Adrenal gland (tissue), 12 donors: ENCODE results near the gene NAPB. TPM values are rescaled to one million over a fixed set of nuclear protein-coding genes. Genes with fewer than 3 reads are reported as not detected.
A peak's percentile ranks its signal among the peaks of the same experiment; 100 is the strongest.

Experiments used
- DNase-seq, 7 donors: peaks; one replicate each; pipeline ENCODE4 v3.0.0-alpha.2; 2019 to 2020
- H3K27ac ChIP-seq, 5 donors: fragments of 200-600 bp; sonication (generic) in 4 of 5; 1 replicate in 3 of 5; 2 replicates in 2 of 5; pipeline versions ENCODE4 v1.5.1 to v1.8.0; 2016 to 2020; ENCODE audit warnings: mild to moderate bottlenecking in 1 of 5
- H3K27me3 ChIP-seq: fragments of 200-600 bp; 2 replicates; pipeline ENCODE4 v1.8.0; 2021
- H3K36me3 ChIP-seq, 2 donors: fragments of 200-600 bp; replicated peaks in 1 of 2; 1 replicate in 1 of 2; 2 replicates in 1 of 2; pipeline versions ENCODE4 v1.5.1 to v1.8.0; 2018 to 2022
- H3K4me1 ChIP-seq, 2 donors: fragments of 200-600 bp; replicated peaks in 1 of 2; 1 replicate in 1 of 2; 2 replicates in 1 of 2; pipeline versions ENCODE4 v1.5.1 to v1.8.0; 2018 to 2021
- H3K4me3 ChIP-seq, 4 donors: fragments of 200-600 bp; sonication (generic) in 3 of 4; one replicate each; pipeline ENCODE4 v1.5.1; 2016 to 2018
- H3K9me3 ChIP-seq, 3 donors: fragments of 200-600 bp; sonication (generic) in 1 of 3; replicated peaks in 1 of 3; 1 replicate in 2 of 3; 2 replicates in 1 of 3; pipeline versions ENCODE4 v1.5.1 to v1.8.0; 2016 to 2021
- CTCF ChIP-seq, 6 experiments: fragments of 450-650 bp in 4 of 6; fragments of 200-600 bp in 2 of 6; sonication (generic) in 1 of 6; IDR thresholded peaks; 1 replicate in 5 of 6; 2 replicates in 1 of 6; pipeline versions ENCODE4 v1.5.1 to v1.8.0; 2016 to 2021; ENCODE audit warnings: antibody characterized with exemption in 6 of 6, mild to moderate bottlenecking in 2 of 6, moderate library complexity in 1 of 6
- POLR2A ChIP-seq, 2 donors: fragments of 450-650 bp; IDR thresholded peaks; one replicate each; pipeline ENCODE4 v1.6.1; 2017; ENCODE audit warnings: antibody characterized with exemption in 2 of 2, mild to moderate bottlenecking in 2 of 2, moderate library complexity in 1 of 2
- WGBS, 4 donors: extraction: QIAGEN DNeasy Blood & Tissue Kit in 2 of 4; methylation state at CpG; one replicate each; pipeline versions ENCODE4 v1.1.5 to v1.1.7; 2013 to 2017; 5-methylcytosine and 5-hydroxymethylcytosine counted together
- intact Hi-C, 2 donors: fragments of 100-400 bp; cut with DNase I; formaldehyde crosslinking; loops; one replicate each; pipeline versions ENCODE4 v1.14.1 to v1.15.0; 2022 to 2023
- polyA plus RNA-seq, 3 donors: library from polyadenylated mRNA; stranded (reverse); fragments of 200-250 nt in 2 of 3; fragments of 350-450 nt in 1 of 3; fragmentation: Illumina TruSeq in 1 of 3; extraction: RNeasy Lipid Tissue Mini Kit (QIAGEN cat#74804) in 1 of 3; gene quantifications; one replicate each; pipeline ENCODE4 v1.2.3, GENCODE V29; 2013 to 2014
- total RNA-seq, 9 donors: library from RNA; depleted of rRNA in 4 of 9; stranded (reverse); fragments of >200 nt in 4 of 9; fragments of 120-200 nt in 1 of 9; fragmentation: NEBNext Ultra II Directional in 1 of 9; extraction: Animal tissue kit (Norgen Biotek cat#: 25700) in 1 of 9; gene quantifications; one replicate each; pipeline versions ENCODE4 v1.1.0 to v1.2.4, GENCODE V29; 2013 to 2023
- donor health status: healthy with polysubstance abuse.
- donor health status: Bipolar disorder and iron deficiency.
- donor health status: DM: yes; HTN: yes; CAD: no.
- donor health status: DM: no; HTN: no; CAD: no.
- donor health status: DM: no; HTN: no; CAD: no.
- donor health status: DM: yes; HTN: yes; CAD: no.

Gene NAPB
- total and polyA plus RNA-seq, 12 donors: 11.8 to 27.5 (median 20.2) TPM

DNA sequence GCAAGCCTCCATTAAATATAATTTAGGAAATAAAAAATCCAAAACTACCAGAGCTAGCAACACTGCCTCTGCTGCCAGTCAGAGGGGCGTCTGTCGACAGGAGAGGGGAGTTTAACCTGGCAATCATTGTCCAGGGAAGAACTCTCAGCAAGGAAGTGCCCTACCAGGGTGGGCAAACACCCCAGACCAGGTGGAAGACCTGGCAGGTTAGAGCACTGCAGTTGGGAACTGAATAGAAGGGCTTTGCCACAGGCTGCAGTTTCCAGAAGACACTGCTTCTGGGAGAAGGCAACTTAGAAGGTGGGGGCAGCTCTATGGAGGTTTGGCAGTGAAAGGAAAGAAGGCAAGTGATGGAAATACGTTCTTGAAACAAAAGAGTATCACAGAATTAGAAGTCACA lies 11.5 kb downstream of the NAPB start:
- no peak for DNase-seq
- Histone ChIP-seq H3K4me3 (no peak overlapping the region), H3K27me3 (no peaks in the 10 kb centered on the region), H3K4me1 (peaks cover 44 to 79% of the 10 kb centered on the region in 2 donors), H3K36me3 (no peaks in the 10 kb centered on the region), H3K9me3 (no peaks in the 10 kb centered on the region), H3K27ac (peak overlapping the region in 2 of 5 donors; percentile 60)
- no peak for TF ChIP-seq CTCF (IDR thresholded peaks at IDR 0.05)
- TF ChIP-seq POLR2A (IDR thresholded peaks at IDR 0.05): no peak
- 79 to 90% (median 88%) methylated on average over 3 of the region's 3 CpGs for WGBS, 4 donors
- intact Hi-C loops: no loop called here

DNA sequence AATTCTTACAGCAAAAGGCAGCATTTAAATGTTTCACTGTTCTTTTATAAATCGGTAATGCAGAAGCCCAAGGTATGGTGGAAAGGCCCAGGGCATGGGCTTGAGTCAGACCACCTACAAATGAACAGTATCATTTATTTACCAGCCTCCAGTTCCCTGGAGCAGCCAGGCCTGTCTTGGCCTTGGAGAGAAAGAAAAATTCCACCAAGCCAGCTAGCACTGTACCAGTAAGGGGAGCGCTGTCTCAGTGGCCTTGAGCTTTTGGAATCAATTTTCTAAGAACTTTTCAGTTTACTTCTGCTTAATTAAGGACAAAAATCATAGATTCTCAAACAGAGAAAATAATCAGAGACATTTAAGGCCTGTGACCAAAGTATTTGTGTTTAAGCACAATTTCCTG lies 12.3 kb downstream of the NAPB start:
- no peaks in the 10 kb centered on the region for H3K27me3 ChIP-seq
- H3K36me3 ChIP-seq: no peaks in the 10 kb centered on the region
- H3K9me3 ChIP-seq: no peaks in the 10 kb centered on the region
- DNase-seq: peak in 3 of 7 donors; percentile 47 to 53 (median 47)
- no peak overlapping the region for H3K4me3 ChIP-seq
- WGBS, 4 donors: 51 to 66% (median 60%) methylated on average over 2 of the region's 2 CpGs
- intact Hi-C loops: no loop called here
- peak overlapping the region in 3 of 5 donors; percentile 28 to 60 (median 60) for H3K27ac ChIP-seq
- peaks cover 50 to 85% of the 10 kb centered on the region in 2 donors for H3K4me1 ChIP-seq
- TF ChIP-seq POLR2A (IDR thresholded peaks at IDR 0.05) (no peak), CTCF (IDR thresholded peaks at IDR 0.05) (no peak)

DNA sequence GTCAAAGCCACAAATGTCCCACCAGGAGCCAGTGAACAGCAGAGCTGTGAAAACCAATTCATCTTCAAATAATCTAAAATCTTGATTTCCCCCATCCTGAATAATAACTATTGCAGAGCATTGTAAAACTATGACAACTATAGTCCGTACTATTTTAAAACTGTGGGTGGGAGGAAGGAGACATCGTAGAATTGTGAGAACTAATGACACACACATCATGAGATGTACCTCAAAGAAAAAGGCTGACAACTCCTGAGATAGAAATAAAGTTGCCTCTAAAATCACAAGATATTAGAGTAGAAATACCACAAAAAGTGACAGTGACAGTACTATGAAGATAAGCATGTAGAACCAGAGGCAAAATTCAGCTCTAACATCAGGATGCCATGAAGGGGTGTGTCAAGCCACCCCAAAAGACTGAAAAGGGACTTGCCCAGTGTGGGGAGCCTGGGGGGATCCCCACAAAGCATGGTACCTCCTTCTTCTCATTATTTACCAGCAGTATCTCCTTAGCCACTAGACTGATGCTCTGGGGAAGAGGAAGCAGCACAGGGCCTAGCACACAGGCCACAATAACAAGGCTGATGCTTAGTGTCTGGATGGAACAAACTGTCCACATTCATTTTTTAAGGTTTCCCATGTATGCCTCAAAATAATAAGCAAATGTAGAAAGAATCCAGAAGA lies 13.4 kb downstream of the NAPB start:
- peaks cover 50 to 88% of the 10 kb centered on the region in 2 donors for H3K4me1 ChIP-seq
- no peak overlapping the region for H3K4me3 ChIP-seq
- H3K9me3 ChIP-seq: no peaks in the 10 kb centered on the region
- H3K27ac ChIP-seq: peak overlapping the region in 3 of 5 donors; percentile 51 to 60 (median 60)
- TF ChIP-seq POLR2A (IDR thresholded peaks at IDR 0.05): no peak
- TF ChIP-seq CTCF (IDR thresholded peaks at IDR 0.05): no peak
- 53 to 75% (median 68%) methylated on average over 2 of the region's 2 CpGs for WGBS, 4 donors
- intact Hi-C loops: no loop called here
- DNase-seq: no peak
- H3K36me3 ChIP-seq: no peaks in the 10 kb centered on the region
- no peaks in the 10 kb centered on the region for H3K27me3 ChIP-seq

- H3K4me1 ChIP-seq: peaks cover 43 to 79% of the 10 kb centered on the region in 2 donors
- WGBS, 4 donors: 85 to 96% (median 92%) methylated on average over 1 of the region's 1 CpG
- DNase-seq: no peak
- H3K27ac ChIP-seq: peak overlapping the region in 1 of 5 donors; percentile 60
- intact Hi-C loops: no loop called here
- H3K36me3 ChIP-seq: no peaks in the 10 kb centered on the region
- no peaks in the 10 kb centered on the region for H3K27me3 ChIP-seq
- no peaks in the 10 kb centered on the region for H3K9me3 ChIP-seq
- TF ChIP-seq POLR2A (IDR thresholded peaks at IDR 0.05) (no peak), CTCF (IDR thresholded peaks at IDR 0.05) (no peak)
- no peak overlapping the region for H3K4me3 ChIP-seq
These were observed 14.4 kb downstream of the NAPB start for GRCh38 chr20:23406880-23407279.
